Loucy (cell line): ENCODE data around the gene RAD51B.

Source experiments
- EZH2phosphoT487 ChIP-seq: fragments of 200-600 bp; IDR thresholded peaks from 2 replicates; pipeline ENCODE4 v1.6.1; 2018; ENCODE audit warnings: antibody characterized with exemption, mild to moderate bottlenecking, moderate library complexity, borderline replicate concordance
- TF ChIP-seq, protein P1 (sequence below): fragments of 200-600 bp; sonication (generic); conservative IDR thresholded peaks from 2 replicates; pipeline ENCODE4 v1.5.1; 2014; ENCODE audit warnings: mild to moderate bottlenecking, antibody characterized with exemption, low read length

DNA sequence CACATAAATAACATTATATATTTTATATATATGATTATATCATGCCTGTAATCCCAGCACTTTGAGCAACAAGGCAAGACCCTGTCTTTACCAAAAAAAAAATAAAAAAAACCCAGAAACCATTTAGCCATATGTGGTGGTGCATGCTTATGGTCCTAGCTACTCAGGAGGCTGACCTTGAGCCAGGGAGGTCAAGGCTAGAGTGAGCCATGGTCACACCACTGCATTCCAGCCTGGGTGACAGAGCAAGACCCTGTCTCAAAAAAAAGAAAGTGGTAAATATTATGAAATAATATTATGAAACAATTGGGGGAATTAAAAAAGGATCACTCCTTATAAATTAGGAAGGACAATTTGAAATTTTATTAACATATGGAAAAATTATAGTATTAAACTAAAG lies 16.0 kb downstream of the RAD51B start:
- TF ChIP-seq, protein P1, sequence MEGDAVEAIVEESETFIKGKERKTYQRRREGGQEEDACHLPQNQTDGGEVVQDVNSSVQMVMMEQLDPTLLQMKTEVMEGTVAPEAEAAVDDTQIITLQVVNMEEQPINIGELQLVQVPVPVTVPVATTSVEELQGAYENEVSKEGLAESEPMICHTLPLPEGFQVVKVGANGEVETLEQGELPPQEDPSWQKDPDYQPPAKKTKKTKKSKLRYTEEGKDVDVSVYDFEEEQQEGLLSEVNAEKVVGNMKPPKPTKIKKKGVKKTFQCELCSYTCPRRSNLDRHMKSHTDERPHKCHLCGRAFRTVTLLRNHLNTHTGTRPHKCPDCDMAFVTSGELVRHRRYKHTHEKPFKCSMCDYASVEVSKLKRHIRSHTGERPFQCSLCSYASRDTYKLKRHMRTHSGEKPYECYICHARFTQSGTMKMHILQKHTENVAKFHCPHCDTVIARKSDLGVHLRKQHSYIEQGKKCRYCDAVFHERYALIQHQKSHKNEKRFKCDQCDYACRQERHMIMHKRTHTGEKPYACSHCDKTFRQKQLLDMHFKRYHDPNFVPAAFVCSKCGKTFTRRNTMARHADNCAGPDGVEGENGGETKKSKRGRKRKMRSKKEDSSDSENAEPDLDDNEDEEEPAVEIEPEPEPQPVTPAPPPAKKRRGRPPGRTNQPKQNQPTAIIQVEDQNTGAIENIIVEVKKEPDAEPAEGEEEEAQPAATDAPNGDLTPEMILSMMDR: no peak
- TF ChIP-seq EZH2phosphoT487: no peak
